WTC11 (cell line): ENCODE results near the gene BRICD5. TPM values are rescaled to one million over a fixed set of nuclear protein-coding genes. Genes with fewer than 3 reads are reported as not detected.

Experiments used
- ATAC-seq: fragments of 200-7000 bp; cut with Tn5 transposase; 2 replicates; pipeline ENCODE4 v1.10.0; 2021; ENCODE audit warnings: mild to moderate bottlenecking, moderate library complexity
- CTCF ChIA-PET: fragments of 300-600 bp; sonication (Branson Sonifier 250); formaldehyde crosslinking; loops from one replicate; lab custom pipeline; 2021; ENCODE audit warnings: antibody characterized with exemption; lab: Charles Lee
- POLR2A ChIA-PET: fragments of 350-600 bp; sonication (Branson Sonifier 250); formaldehyde crosslinking; loops from one replicate; lab custom pipeline; 2021; ENCODE audit warnings: antibody characterized with exemption; lab: Charles Lee
- DNase-seq: peaks from one replicate; pipeline ENCODE4 v3.0.0; 2021; ENCODE audit warnings: low spot score
- H3K27ac Mint-ChIP-seq: 2 replicates; pipeline ENCODE4 v1.8.0; 2021; ENCODE audit warnings: mixed read lengths
- H3K27me3 Mint-ChIP-seq: 2 replicates; pipeline ENCODE4 v1.8.0; 2021; ENCODE audit warnings: low read depth, mild to moderate bottlenecking, moderate library complexity, mixed read lengths
- H3K36me3 Mint-ChIP-seq: 2 replicates; pipeline ENCODE4 v1.8.0; 2021; ENCODE audit warnings: mixed read lengths
- H3K4me1 Mint-ChIP-seq: 2 replicates; pipeline ENCODE4 v1.8.0; 2022; ENCODE audit warnings: mixed read lengths
- H3K4me3 Mint-ChIP-seq: 2 replicates; pipeline ENCODE4 v1.8.0; 2021; ENCODE audit warnings: mild to moderate bottlenecking, moderate library complexity, mixed read lengths
- H3K9me3 Mint-ChIP-seq: 2 replicates; pipeline ENCODE4 v1.8.0; 2021; ENCODE audit warnings: mixed read lengths
- ESRRA ChIP-seq: sonication (generic); formaldehyde crosslinking; IDR thresholded peaks from 2 replicates; pipeline ENCODE4 v1.8.1; 2022; ENCODE audit warnings: mild to moderate bottlenecking, missing genetic modification reagents, borderline replicate concordance
- ETV6 ChIP-seq: sonication (generic); formaldehyde crosslinking; IDR thresholded peaks from 2 replicates; pipeline ENCODE4 v1.8.1; 2022; ENCODE audit warnings: mild to moderate bottlenecking, missing genetic modification reagents
- MXD4 ChIP-seq: fragments of 250-450 bp; sonication (Bioruptor Pico); IDR thresholded peaks from 2 replicates; pipeline ENCODE4 v1.8.0; 2021; ENCODE audit warnings: mild to moderate bottlenecking, moderate library complexity, borderline replicate concordance
- NR2C2 ChIP-seq: sonication (generic); formaldehyde crosslinking; IDR thresholded peaks from 2 replicates; pipeline ENCODE4 v1.8.0; 2022; ENCODE audit warnings: mild to moderate bottlenecking, missing genetic modification reagents
- NR3C1 ChIP-seq: sonication (generic); formaldehyde crosslinking; conservative IDR thresholded peaks from 2 replicates; pipeline ENCODE4 v1.8.1; 2023; ENCODE audit warnings: low read depth, mild to moderate bottlenecking, missing genetic modification reagents
- PRDM15 ChIP-seq: sonication (generic); formaldehyde crosslinking; IDR thresholded peaks from 2 replicates; pipeline ENCODE4 v1.8.0; 2022; ENCODE audit warnings: missing genetic modification reagents
- TEAD1 ChIP-seq: sonication (generic); formaldehyde crosslinking; IDR thresholded peaks from 2 replicates; pipeline ENCODE4 v1.8.0; 2022; ENCODE audit warnings: mild to moderate bottlenecking, missing genetic modification reagents
- TP53 ChIP-seq: sonication (generic); formaldehyde crosslinking; IDR thresholded peaks from 2 replicates; pipeline ENCODE4 v1.8.1; 2023; ENCODE audit warnings: mild to moderate bottlenecking, missing genetic modification reagents
- ZMAT4 ChIP-seq: fragments of 250-450 bp; sonication (Bioruptor Pico); IDR thresholded peaks from 2 replicates; pipeline ENCODE4 v1.9.0; 2021; ENCODE audit warnings: mild to moderate bottlenecking
- total RNA-seq: library from RNA; stranded (reverse); gene quantifications from 3 replicates; pipeline ENCODE4 v1.2.3, GENCODE V29; 2021
- TF ChIP-seq, protein P1 (sequence below): sonication (generic); formaldehyde crosslinking; IDR thresholded peaks from 2 replicates; pipeline ENCODE4 v1.8.0; 2023; ENCODE audit warnings: missing genetic modification reagents
- TF ChIP-seq, protein P2 (sequence below): sonication (generic); formaldehyde crosslinking; IDR thresholded peaks from 2 replicates; pipeline ENCODE4 v1.8.0; 2023; ENCODE audit warnings: missing genetic modification reagents, mild to moderate bottlenecking, borderline replicate concordance
- TF ChIP-seq, protein P3 (sequence below): sonication (generic); formaldehyde crosslinking; IDR thresholded peaks from 2 replicates; pipeline ENCODE4 v1.8.1; 2022; ENCODE audit warnings: mild to moderate bottlenecking, moderate library complexity, missing genetic modification reagents
- TF ChIP-seq, protein P4 (sequence below): fragments of 250-450 bp; sonication (Bioruptor Pico); IDR thresholded peaks from 2 replicates; pipeline ENCODE4 v1.8.0; 2021; ENCODE audit warnings: mild to moderate bottlenecking
- TF ChIP-seq, protein P5 (sequence below): fragments of 200-600 bp; IDR thresholded peaks from 2 replicates; pipeline ENCODE4 v1.8.0; 2022; ENCODE audit warnings: antibody characterized with exemption

The BRICD5 gene
- total RNA-seq, 1 experiment from 2014 or later: 13.6 TPM

- H3K27ac Mint-ChIP-seq: no peak overlapping the region
- ChIA-PET CTCF (no interaction called here), POLR2A (no interaction called here)
- no peak for ATAC-seq
- TF ChIP-seq TEAD1: no peak
- TF ChIP-seq, protein P1, sequence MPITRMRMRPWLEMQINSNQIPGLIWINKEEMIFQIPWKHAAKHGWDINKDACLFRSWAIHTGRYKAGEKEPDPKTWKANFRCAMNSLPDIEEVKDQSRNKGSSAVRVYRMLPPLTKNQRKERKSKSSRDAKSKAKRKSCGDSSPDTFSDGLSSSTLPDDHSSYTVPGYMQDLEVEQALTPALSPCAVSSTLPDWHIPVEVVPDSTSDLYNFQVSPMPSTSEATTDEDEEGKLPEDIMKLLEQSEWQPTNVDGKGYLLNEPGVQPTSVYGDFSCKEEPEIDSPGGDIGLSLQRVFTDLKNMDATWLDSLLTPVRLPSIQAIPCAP (CRISPR knock-in tag): no peak
- TF ChIP-seq ESRRA (CRISPR knock-in tag): no peak
- TF ChIP-seq ETV6 (CRISPR knock-in tag): no peak
- TF ChIP-seq TP53 (CRISPR knock-in tag): no peak
- TF ChIP-seq, protein P2, sequence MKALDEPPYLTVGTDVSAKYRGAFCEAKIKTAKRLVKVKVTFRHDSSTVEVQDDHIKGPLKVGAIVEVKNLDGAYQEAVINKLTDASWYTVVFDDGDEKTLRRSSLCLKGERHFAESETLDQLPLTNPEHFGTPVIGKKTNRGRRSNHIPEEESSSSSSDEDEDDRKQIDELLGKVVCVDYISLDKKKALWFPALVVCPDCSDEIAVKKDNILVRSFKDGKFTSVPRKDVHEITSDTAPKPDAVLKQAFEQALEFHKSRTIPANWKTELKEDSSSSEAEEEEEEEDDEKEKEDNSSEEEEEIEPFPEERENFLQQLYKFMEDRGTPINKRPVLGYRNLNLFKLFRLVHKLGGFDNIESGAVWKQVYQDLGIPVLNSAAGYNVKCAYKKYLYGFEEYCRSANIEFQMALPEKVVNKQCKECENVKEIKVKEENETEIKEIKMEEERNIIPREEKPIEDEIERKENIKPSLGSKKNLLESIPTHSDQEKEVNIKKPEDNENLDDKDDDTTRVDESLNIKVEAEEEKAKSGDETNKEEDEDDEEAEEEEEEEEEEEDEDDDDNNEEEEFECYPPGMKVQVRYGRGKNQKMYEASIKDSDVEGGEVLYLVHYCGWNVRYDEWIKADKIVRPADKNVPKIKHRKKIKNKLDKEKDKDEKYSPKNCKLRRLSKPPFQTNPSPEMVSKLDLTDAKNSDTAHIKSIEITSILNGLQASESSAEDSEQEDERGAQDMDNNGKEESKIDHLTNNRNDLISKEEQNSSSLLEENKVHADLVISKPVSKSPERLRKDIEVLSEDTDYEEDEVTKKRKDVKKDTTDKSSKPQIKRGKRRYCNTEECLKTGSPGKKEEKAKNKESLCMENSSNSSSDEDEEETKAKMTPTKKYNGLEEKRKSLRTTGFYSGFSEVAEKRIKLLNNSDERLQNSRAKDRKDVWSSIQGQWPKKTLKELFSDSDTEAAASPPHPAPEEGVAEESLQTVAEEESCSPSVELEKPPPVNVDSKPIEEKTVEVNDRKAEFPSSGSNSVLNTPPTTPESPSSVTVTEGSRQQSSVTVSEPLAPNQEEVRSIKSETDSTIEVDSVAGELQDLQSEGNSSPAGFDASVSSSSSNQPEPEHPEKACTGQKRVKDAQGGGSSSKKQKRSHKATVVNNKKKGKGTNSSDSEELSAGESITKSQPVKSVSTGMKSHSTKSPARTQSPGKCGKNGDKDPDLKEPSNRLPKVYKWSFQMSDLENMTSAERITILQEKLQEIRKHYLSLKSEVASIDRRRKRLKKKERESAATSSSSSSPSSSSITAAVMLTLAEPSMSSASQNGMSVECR: no peak
- no peak for TF ChIP-seq PRDM15 (CRISPR knock-in tag)
- TF ChIP-seq, protein P3, sequence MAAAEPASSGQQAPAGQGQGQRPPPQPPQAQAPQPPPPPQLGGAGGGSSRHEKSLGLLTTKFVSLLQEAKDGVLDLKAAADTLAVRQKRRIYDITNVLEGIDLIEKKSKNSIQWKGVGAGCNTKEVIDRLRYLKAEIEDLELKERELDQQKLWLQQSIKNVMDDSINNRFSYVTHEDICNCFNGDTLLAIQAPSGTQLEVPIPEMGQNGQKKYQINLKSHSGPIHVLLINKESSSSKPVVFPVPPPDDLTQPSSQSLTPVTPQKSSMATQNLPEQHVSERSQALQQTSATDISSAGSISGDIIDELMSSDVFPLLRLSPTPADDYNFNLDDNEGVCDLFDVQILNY: no peak
- TF ChIP-seq, protein P4, sequence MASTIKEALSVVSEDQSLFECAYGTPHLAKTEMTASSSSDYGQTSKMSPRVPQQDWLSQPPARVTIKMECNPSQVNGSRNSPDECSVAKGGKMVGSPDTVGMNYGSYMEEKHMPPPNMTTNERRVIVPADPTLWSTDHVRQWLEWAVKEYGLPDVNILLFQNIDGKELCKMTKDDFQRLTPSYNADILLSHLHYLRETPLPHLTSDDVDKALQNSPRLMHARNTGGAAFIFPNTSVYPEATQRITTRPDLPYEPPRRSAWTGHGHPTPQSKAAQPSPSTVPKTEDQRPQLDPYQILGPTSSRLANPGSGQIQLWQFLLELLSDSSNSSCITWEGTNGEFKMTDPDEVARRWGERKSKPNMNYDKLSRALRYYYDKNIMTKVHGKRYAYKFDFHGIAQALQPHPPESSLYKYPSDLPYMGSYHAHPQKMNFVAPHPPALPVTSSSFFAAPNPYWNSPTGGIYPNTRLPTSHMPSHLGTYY: no peak
- TF ChIP-seq NR2C2: no peak
- 0 out of 2 replicates have a peak, but pooled peaks cover 3% of the 10 kb centered on the region for H3K4me1 Mint-ChIP-seq
- H3K27me3 Mint-ChIP-seq: no peaks in the 10 kb centered on the region
- no peak overlapping the region for H3K4me3 Mint-ChIP-seq
- H3K36me3 Mint-ChIP-seq: peaks cover 16% of the 10 kb centered on the region
- no peaks in the 10 kb centered on the region for H3K9me3 Mint-ChIP-seq
- no peak for DNase-seq
Measured at GRCh38 chr16:2177101-2177500, 33.6 kb downstream of the BRICD5 start.

- DNase-seq: no peak
- Mint-ChIP-seq H3K4me1 (no peaks in the 10 kb centered on the region), H3K27me3 (no peaks in the 10 kb centered on the region), H3K27ac (no peak overlapping the region), H3K4me3 (no peak overlapping the region), H3K36me3 (peaks cover 19% of the 10 kb centered on the region), H3K9me3 (no peaks in the 10 kb centered on the region)
- TF ChIP-seq NR3C1 (no peak), ETV6 (CRISPR knock-in tag) (no peak), ZMAT4 (CRISPR knock-in tag) (no peak), MXD4 (no peak)
- TF ChIP-seq, protein P5, sequence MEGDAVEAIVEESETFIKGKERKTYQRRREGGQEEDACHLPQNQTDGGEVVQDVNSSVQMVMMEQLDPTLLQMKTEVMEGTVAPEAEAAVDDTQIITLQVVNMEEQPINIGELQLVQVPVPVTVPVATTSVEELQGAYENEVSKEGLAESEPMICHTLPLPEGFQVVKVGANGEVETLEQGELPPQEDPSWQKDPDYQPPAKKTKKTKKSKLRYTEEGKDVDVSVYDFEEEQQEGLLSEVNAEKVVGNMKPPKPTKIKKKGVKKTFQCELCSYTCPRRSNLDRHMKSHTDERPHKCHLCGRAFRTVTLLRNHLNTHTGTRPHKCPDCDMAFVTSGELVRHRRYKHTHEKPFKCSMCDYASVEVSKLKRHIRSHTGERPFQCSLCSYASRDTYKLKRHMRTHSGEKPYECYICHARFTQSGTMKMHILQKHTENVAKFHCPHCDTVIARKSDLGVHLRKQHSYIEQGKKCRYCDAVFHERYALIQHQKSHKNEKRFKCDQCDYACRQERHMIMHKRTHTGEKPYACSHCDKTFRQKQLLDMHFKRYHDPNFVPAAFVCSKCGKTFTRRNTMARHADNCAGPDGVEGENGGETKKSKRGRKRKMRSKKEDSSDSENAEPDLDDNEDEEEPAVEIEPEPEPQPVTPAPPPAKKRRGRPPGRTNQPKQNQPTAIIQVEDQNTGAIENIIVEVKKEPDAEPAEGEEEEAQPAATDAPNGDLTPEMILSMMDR: no peak
- TF ChIP-seq, protein P3: no peak
- ChIA-PET POLR2A (no interaction called here), CTCF (no interaction called here)
- ATAC-seq: no peak
Measured at GRCh38 chr16:2176047-2176446, 34.6 kb downstream of the BRICD5 start.
